IPS-NIHi7 (cell line): ENCODE results near the gene MID1.
"Not testable (repeated sequence)": the region's sequence is repeated elsewhere in the genome, so short reads cannot be mapped to it uniquely, and the experiment has no call there.

ENCODE experiments used
- DNase-seq: peaks from one replicate; pipeline ENCODE4 v3.0.0; 2012; ENCODE audit warnings: mixed read lengths; ENCODE audit errors: extremely low spot score

Gene MID1

GRCh38 chrX:10617999-10618351 is 2.4 kb downstream of the MID1 start:
- no peak for DNase-seq

GRCh38 chrX:10617186-10617998 is 3.0 kb downstream of the MID1 start:
- DNase-seq, result no peak

GRCh38 chrX:10615931-10616774 is 4.2 kb downstream of the MID1 start:
- DNase-seq, result peak; percentile 33

GRCh38 chrX:10612215-10612614 is 8.2 kb downstream of the MID1 start:
- no peak for DNase-seq

- no peak for DNase-seq
Observed at GRCh38 chrX:10611441-10612090, 8.8 kb downstream of the MID1 start.

GRCh38 chrX:10608099-10608498 is 12.3 kb downstream of the MID1 start:
- no peak for DNase-seq

GRCh38 chrX:10607233-10607632 is 13.2 kb downstream of the MID1 start:
- no peak for DNase-seq

GRCh38 chrX:10603612-10604011 is 16.8 kb downstream of the MID1 start:
- DNase-seq, result peak; percentile 42

GRCh38 chrX:10602646-10603045 is 17.7 kb downstream of the MID1 start:
- no peak for DNase-seq

GRCh38 chrX:10600479-10600878 is 19.9 kb downstream of the MID1 start:
- DNase-seq, result no peak

GRCh38 chrX:10598540-10598939 is 21.8 kb downstream of the MID1 start:
- no peak for DNase-seq

GRCh38 chrX:10597871-10598270 is 22.5 kb downstream of the MID1 start:
- DNase-seq, result peak; percentile 55

GRCh38 chrX:10591363-10592335 is 28.7 kb downstream of the MID1 start:
- DNase-seq, result no peak

- DNase-seq, result not testable (repeated sequence)
Observed at GRCh38 chrX:10589787-10590186, 30.6 kb downstream of the MID1 start.

GRCh38 chrX:10589098-10589497 is 31.3 kb downstream of the MID1 start:
- no peak for DNase-seq

GRCh38 chrX:10584882-10585281 is 35.5 kb downstream of the MID1 start:
- DNase-seq, result not testable (repeated sequence)

GRCh38 chrX:10582945-10583344 is 37.4 kb downstream of the MID1 start:
- DNase-seq, result no peak

- DNase-seq, result no peak
Observed at GRCh38 chrX:10582215-10582733, 38.1 kb downstream of the MID1 start.

- DNase-seq, result no peak
Observed at GRCh38 chrX:10579112-10580011, 41.0 kb downstream of the MID1 start.

- DNase-seq, result no peak
Observed at GRCh38 chrX:10578527-10578926, 41.9 kb downstream of the MID1 start.
